PC-9 (cell line): ENCODE results near the gene SLC27A2.

Experiments used
- CTCF ChIP-seq: fragments of 200-600 bp; sonication (generic); conservative IDR thresholded peaks from 2 replicates; pipeline ENCODE4 v1.6.1; 2017; ENCODE audit warnings: mixed run types, antibody characterized with exemption, mild to moderate bottlenecking, moderate library complexity
- EZH2 ChIP-seq: fragments of 200-600 bp; sonication (generic); IDR thresholded peaks from 2 replicates; pipeline ENCODE4 v1.8.0; 2017; ENCODE audit warnings: antibody characterized with exemption, low read depth

GRCh38 chr15:50150349-50150748, 31.6 kb upstream of the SLC27A2 start:
- TF ChIP-seq EZH2 (no peak), CTCF (no peak)
